Measurements from ENCODE around the gene TTBK2. TPM values are rescaled to one million over a fixed set of nuclear protein-coding genes. Genes with fewer than 3 reads are reported as not detected.

The TTBK2 gene
- polyA plus RNA-seq, 1 of the 3 experiments (the other 2 are of a cell fraction) = 4.5 TPM

GRCh38 chr15:42788725-42789124 is 131.9 kb downstream of the TTBK2 start (continued):
- no peak for TF ChIP-seq IRF3 (IDR thresholded peaks at IDR 0.05; ENCODE audit: low read depth, low read length)
- no peak for TF ChIP-seq YY1 (IDR thresholded peaks at IDR 0.05; ENCODE audit: low read depth)
- no peak for TF ChIP-seq MAX (IDR thresholded peaks at IDR 0.05; ENCODE audit: low read depth)
- no peak for TF ChIP-seq RAD21 (IDR thresholded peaks at IDR 0.05; ENCODE audit: low read length)
- no peak for TF ChIP-seq MEF2A (IDR thresholded peaks at IDR 0.05; ENCODE audit: borderline replicate concordance, low read depth)
- no peak for TF ChIP-seq EZH2phosphoT487 (IDR thresholded peaks at IDR 0.05; ENCODE audit: borderline replicate concordance, low read depth)

- Histone ChIP-seq H3K4me1 (ENCODE audit: control insufficient read depth in 1 of 2, insufficient read depth in 2 of 2, low read depth in 1 of 2, low read length in 1 of 2) (no peaks in the 10 kb centered on the region), H3F3A (replicated peaks; ENCODE audit: insufficient read depth) (no peaks in the 10 kb centered on the region), H3K9ac (no peak overlapping the region), H2AFZ (ENCODE audit: low read depth) (no peak overlapping the region), H3K36me3 (replicated peaks in 1 of 2; ENCODE audit: control insufficient read depth in 1 of 2, insufficient read depth in 2 of 2, low read length in 1 of 2) (peaks cover 6 to 13% of the 10 kb centered on the region in 2 experiments), H3K4me3 (ENCODE audit: low read depth in 2 of 2, low read length in 1 of 2) (no peak overlapping the region), H4K20me1 (ENCODE audit: insufficient read depth) (no peaks in the 10 kb centered on the region), H3K9me2 (no peaks in the 10 kb centered on the region), H3K27me3 (ENCODE audit: insufficient read depth) (no peaks in the 10 kb centered on the region), H3K4me2 (no peak overlapping the region), H3K79me2 (ENCODE audit: insufficient read depth) (no peaks in the 10 kb centered on the region), H3K27ac (ENCODE audit: low read depth in 2 of 2, low read length in 1 of 2) (no peak overlapping the region), H3K9me3 (no peaks in the 10 kb centered on the region)
- CTCF ChIA-PET = no interaction called here
- DNase-seq = no peak
- WGBS (ENCODE audit: low lambda C conversion rate) = 83% methylated on average over 5 of the region's 5 CpGs
- POLR2A ChIA-PET = no interaction called here
- no peak for TF ChIP-seq GABPA (IDR thresholded peaks at IDR 0.05; ENCODE audit: low read depth)
- no peak for TF ChIP-seq POLR2AphosphoS5 (IDR thresholded peaks at IDR 0.05; ENCODE audit: low read depth, low read length)
- no peak for TF ChIP-seq SMC3 (IDR thresholded peaks at IDR 0.05; ENCODE audit: low read depth, low read length)
- no peak for TF ChIP-seq PBX3 (IDR thresholded peaks at IDR 0.05)
- TF ChIP-seq NFIC (IDR thresholded peaks at IDR 0.05; ENCODE audit: borderline replicate concordance) = no peak
- TF ChIP-seq NRF1 (IDR thresholded peaks at IDR 0.05; ENCODE audit: low read depth, low read length) = no peak
- TF ChIP-seq MEF2A (IDR thresholded peaks at IDR 0.05; ENCODE audit: borderline replicate concordance, low read depth) = no peak
- no peak for TF ChIP-seq FOXM1 (IDR thresholded peaks at IDR 0.05; ENCODE audit: low read depth)
- TF ChIP-seq USF2 (IDR thresholded peaks at IDR 0.05; ENCODE audit: borderline replicate concordance, low read depth, low read length) = no peak
- TF ChIP-seq TCF12 (IDR thresholded peaks at IDR 0.05) = no peak
- no peak for TF ChIP-seq RAD21 (IDR thresholded peaks at IDR 0.05; ENCODE audit: low read length)
- no peak for TF ChIP-seq GATA2 (CRISPR knock-in tag; IDR thresholded peaks at IDR 0.05)
- no peak for TF ChIP-seq RXRA (IDR thresholded peaks at IDR 0.05; ENCODE audit: borderline replicate concordance, low read depth)
- TF ChIP-seq CTCF (IDR thresholded peaks at IDR 0.05) = no peak
- no peak for TF ChIP-seq MAX (IDR thresholded peaks at IDR 0.05; ENCODE audit: low read depth)
- no peak for TF ChIP-seq FOSL2 (IDR thresholded peaks at IDR 0.05; ENCODE audit: borderline replicate concordance, low read depth)
- no peak for TF ChIP-seq RFX5 (IDR thresholded peaks at IDR 0.05; ENCODE audit: low read length)
- TF ChIP-seq EP300 (IDR thresholded peaks at IDR 0.05; ENCODE audit: borderline replicate concordance in 1 of 2, low read depth in 1 of 2, low read length in 1 of 2) = no peak
- TF ChIP-seq USF1 (IDR thresholded peaks at IDR 0.05; ENCODE audit: borderline replicate concordance, low read depth) = no peak
Observed at GRCh38 chr15:42786978-42787377, 133.6 kb downstream of the TTBK2 start.

Measured in SK-N-SH (cell line).